PC-3 (cell line): ENCODE data around the gene VDAC2.

Source experiments
- CTCF ChIP-seq: fragments of 300-600 bp; sonication (generic); conservative IDR thresholded peaks from 2 replicates; pipeline ENCODE4 v1.5.1; 2017; ENCODE audit warnings: antibody characterized with exemption, low read depth, mild to moderate bottlenecking, low read length
- EZH2 ChIP-seq: fragments of 300-600 bp; sonication (generic); IDR thresholded peaks from one replicate; pipeline ENCODE4 v1.6.1; 2017; ENCODE audit warnings: antibody characterized with exemption, mild to moderate bottlenecking, low read length; ENCODE audit not compliant: unreplicated experiment
- EZH2phosphoT487 ChIP-seq: fragments of 300-600 bp; sonication (generic); IDR thresholded peaks from 2 replicates; pipeline ENCODE4 v1.6.1; 2018; ENCODE audit warnings: mild to moderate bottlenecking, antibody characterized with exemption, low read length, borderline replicate concordance

- TF ChIP-seq CTCF (no peak), EZH2 (no peak), EZH2phosphoT487 (no peak)
Measured at GRCh38 chr10:75176736-75177135, 33.9 kb upstream of the VDAC2 start.
